HepG2 (cell line): ENCODE results near the gene MYCBP2. TPM values are rescaled to one million over a fixed set of nuclear protein-coding genes. Genes with fewer than 3 reads are reported as not detected.

Source experiments
- AHR ChIP-seq: IDR thresholded peaks from 2 replicates; pipeline ENCODE4 v1.6.1; 2018; ENCODE audit warnings: missing genetic modification reagents, missing compliant biosample characterization
- CEBPG ChIP-seq: IDR thresholded peaks from 2 replicates; pipeline ENCODE4 v1.6.1; 2016
- ERF ChIP-seq: IDR thresholded peaks from 2 replicates; pipeline ENCODE4 v1.6.1; 2018; ENCODE audit warnings: missing biosample characterization, missing genetic modification reagents
- JDP2 ChIP-seq: sonication (generic); formaldehyde crosslinking; IDR thresholded peaks from 2 replicates; pipeline ENCODE4 v1.8.1; 2022; ENCODE audit warnings: missing genetic modification reagents, borderline replicate concordance
- NCOR1 ChIP-seq: fragments of 200-600 bp; sonication (generic); IDR thresholded peaks from 2 replicates; pipeline ENCODE4 v1.7.0; 2017; ENCODE audit warnings: antibody characterized with exemption, low read length, borderline replicate concordance
- SP140L ChIP-seq: sonication (generic); formaldehyde crosslinking; IDR thresholded peaks from 2 replicates; pipeline ENCODE4 v1.4.0; 2020; ENCODE audit warnings: missing genetic modification reagents, borderline replicate concordance
- ZBTB7A ChIP-seq: sonication (generic); formaldehyde crosslinking; IDR thresholded peaks from 2 replicates; pipeline ENCODE4 v1.8.0; 2022; ENCODE audit warnings: mild to moderate bottlenecking, missing genetic modification reagents
- ZKSCAN5 ChIP-seq: sonication (generic); formaldehyde crosslinking; IDR thresholded peaks from 2 replicates; pipeline ENCODE4 v1.5.1; 2020; ENCODE audit warnings: mild to moderate bottlenecking, missing genetic modification reagents
- ZNF598 ChIP-seq: sonication (generic); formaldehyde crosslinking; IDR thresholded peaks from 2 replicates; pipeline ENCODE4 v1.5.1; 2020; ENCODE audit warnings: mild to moderate bottlenecking, missing genetic modification reagents, borderline replicate concordance
- ZNF724P ChIP-seq: sonication (generic); formaldehyde crosslinking; IDR thresholded peaks from 2 replicates; pipeline ENCODE4 v1.8.0; 2022; ENCODE audit warnings: missing genetic modification reagents, borderline replicate concordance
- ZNF766 ChIP-seq: sonication (generic); formaldehyde crosslinking; IDR thresholded peaks from 2 replicates; pipeline ENCODE4 v1.5.0; 2020; ENCODE audit warnings: missing genetic modification reagents, borderline replicate concordance
- ZNF790 ChIP-seq: sonication (generic); formaldehyde crosslinking; IDR thresholded peaks from 2 replicates; pipeline ENCODE4 v1.8.0; 2022; ENCODE audit warnings: missing genetic modification reagents, mild to moderate bottlenecking, borderline replicate concordance
- polyA plus RNA-seq, 8 experiments: library from polyadenylated mRNA; depleted of rRNA in 3 of 8; stranded (reverse) in 7 of 8; unstranded in 1 of 8; fragments of >200 nt; fragmentation: Illumina TruSeq in 4 of 8; extraction: Trizol in 4 of 8; gene quantifications; 2 replicates each; pipeline versions ENCODE4 v1.2.1 to v1.2.3, GENCODE V29; 2011 to 2016; ENCODE audit warnings: low read depth in 4 of 8, missing spikeins in 1 of 8, mixed read lengths in 1 of 8; ENCODE audit not compliant: insufficient read depth in 1 of 8
- total RNA-seq, 5 experiments: library from RNA; depleted of rRNA; stranded (reverse); fragments of >200 nt; fragmentation: Illumina TruSeq; extraction: Trizol; gene quantifications; 2 replicates each; pipeline ENCODE4 v1.2.3, GENCODE V29; 2016; ENCODE audit warnings: low read depth in 1 of 5
- TF ChIP-seq, protein P1 (sequence below): sonication (generic); formaldehyde crosslinking; IDR thresholded peaks from 2 replicates; pipeline ENCODE4 v1.4.0; 2020; ENCODE audit warnings: missing genetic modification reagents
- TF ChIP-seq, protein P2 (sequence below): IDR thresholded peaks from 2 replicates; pipeline ENCODE4 v1.6.1; 2016; ENCODE audit warnings: mild to moderate bottlenecking
- TF ChIP-seq, protein P3 (sequence below): sonication (generic); formaldehyde crosslinking; IDR thresholded peaks from 2 replicates; pipeline ENCODE4 v1.4.0; 2020; ENCODE audit warnings: mild to moderate bottlenecking, missing genetic modification reagents
- TF ChIP-seq, protein P4 (sequence below): sonication (generic); formaldehyde crosslinking; IDR thresholded peaks from 2 replicates; pipeline ENCODE4 v1.4.0; 2020; ENCODE audit warnings: missing genetic modification reagents
- TF ChIP-seq, protein P5 (sequence below): sonication (generic); formaldehyde crosslinking; IDR thresholded peaks from 2 replicates; pipeline ENCODE4 v1.5.0; 2020; ENCODE audit warnings: mild to moderate bottlenecking, missing genetic modification reagents
- TF ChIP-seq, protein P6 (sequence below): IDR thresholded peaks from 2 replicates; pipeline ENCODE4 v1.6.1; 2016; ENCODE audit warnings: missing compliant biosample characterization, missing genetic modification reagents, borderline replicate concordance

Gene MYCBP2
- total and polyA plus RNA-seq, 2 of the 13 experiments (the other 11 are each of a cell fraction or from before 2014, with no cell fraction given), result 16.3 to 35.3 TPM

DNA sequence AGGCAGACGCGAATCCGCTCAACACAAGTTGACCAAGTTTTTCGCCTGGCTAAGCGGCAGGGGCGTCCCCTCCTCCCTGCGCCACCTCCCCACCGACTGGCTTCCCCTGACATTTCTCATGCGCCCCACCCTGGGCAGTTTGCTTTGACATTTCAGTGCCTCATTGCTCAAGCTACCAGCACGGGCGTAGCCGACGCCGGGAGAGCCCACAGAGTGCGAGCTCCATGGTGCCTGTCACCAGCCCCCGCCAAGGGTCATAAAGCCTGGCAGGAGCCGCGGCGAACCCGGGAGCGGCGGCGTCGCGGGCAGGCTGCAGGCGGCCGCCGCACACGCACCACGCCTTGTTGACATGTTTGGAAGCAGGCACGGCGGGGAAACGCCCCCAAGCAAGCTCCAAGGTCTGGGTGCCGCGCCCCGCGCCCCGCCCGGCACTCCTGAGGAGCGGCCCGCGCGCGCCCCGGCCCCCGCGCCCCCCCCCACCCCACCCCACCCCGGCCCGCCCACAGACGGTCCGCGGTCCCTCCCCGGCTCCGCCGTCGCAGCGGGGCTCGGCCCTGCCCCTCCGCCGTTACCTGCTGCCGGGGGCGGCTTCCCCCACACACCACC lies 300.5 kb downstream of the MYCBP2 start (continued):
- TF ChIP-seq, protein P1, sequence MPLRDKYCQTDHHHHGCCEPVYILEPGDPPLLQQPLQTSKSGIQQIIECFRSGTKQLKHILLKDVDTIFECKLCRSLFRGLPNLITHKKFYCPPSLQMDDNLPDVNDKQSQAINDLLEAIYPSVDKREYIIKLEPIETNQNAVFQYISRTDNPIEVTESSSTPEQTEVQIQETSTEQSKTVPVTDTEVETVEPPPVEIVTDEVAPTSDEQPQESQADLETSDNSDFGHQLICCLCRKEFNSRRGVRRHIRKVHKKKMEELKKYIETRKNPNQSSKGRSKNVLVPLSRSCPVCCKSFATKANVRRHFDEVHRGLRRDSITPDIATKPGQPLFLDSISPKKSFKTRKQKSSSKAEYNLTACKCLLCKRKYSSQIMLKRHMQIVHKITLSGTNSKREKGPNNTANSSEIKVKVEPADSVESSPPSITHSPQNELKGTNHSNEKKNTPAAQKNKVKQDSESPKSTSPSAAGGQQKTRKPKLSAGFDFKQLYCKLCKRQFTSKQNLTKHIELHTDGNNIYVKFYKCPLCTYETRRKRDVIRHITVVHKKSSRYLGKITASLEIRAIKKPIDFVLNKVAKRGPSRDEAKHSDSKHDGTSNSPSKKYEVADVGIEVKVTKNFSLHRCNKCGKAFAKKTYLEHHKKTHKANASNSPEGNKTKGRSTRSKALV (CRISPR knock-in tag), result no peak
- TF ChIP-seq, protein P2, sequence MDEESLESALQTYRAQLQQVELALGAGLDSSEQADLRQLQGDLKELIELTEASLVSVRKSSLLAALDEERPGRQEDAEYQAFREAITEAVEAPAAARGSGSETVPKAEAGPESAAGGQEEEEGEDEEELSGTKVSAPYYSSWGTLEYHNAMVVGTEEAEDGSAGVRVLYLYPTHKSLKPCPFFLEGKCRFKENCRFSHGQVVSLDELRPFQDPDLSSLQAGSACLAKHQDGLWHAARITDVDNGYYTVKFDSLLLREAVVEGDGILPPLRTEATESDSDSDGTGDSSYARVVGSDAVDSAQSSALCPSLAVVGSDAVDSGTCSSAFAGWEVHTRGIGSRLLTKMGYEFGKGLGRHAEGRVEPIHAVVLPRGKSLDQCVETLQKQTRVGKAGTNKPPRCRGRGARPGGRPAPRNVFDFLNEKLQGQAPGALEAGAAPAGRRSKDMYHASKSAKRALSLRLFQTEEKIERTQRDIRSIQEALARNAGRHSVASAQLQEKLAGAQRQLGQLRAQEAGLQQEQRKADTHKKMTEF (CRISPR knock-in tag), result no peak
- TF ChIP-seq, protein P3, sequence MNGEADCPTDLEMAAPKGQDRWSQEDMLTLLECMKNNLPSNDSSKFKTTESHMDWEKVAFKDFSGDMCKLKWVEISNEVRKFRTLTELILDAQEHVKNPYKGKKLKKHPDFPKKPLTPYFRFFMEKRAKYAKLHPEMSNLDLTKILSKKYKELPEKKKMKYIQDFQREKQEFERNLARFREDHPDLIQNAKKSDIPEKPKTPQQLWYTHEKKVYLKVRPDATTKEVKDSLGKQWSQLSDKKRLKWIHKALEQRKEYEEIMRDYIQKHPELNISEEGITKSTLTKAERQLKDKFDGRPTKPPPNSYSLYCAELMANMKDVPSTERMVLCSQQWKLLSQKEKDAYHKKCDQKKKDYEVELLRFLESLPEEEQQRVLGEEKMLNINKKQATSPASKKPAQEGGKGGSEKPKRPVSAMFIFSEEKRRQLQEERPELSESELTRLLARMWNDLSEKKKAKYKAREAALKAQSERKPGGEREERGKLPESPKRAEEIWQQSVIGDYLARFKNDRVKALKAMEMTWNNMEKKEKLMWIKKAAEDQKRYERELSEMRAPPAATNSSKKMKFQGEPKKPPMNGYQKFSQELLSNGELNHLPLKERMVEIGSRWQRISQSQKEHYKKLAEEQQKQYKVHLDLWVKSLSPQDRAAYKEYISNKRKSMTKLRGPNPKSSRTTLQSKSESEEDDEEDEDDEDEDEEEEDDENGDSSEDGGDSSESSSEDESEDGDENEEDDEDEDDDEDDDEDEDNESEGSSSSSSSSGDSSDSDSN (CRISPR knock-in tag), result peak; percentile 65; the same call in 1 of the 2 replicates
- TF ChIP-seq ZBTB7A (CRISPR knock-in tag) (no peak), ZNF598 (CRISPR knock-in tag) (no peak), ZNF766 (CRISPR knock-in tag) (no peak), JDP2 (CRISPR knock-in tag) (no peak), ZNF790 (CRISPR knock-in tag) (no peak), CEBPG (CRISPR knock-in tag) (peak; percentile 41; the same call in 1 of the 2 replicates), ZNF724P (CRISPR knock-in tag) (no peak), AHR (CRISPR knock-in tag) (no peak), NCOR1 (no peak), ZKSCAN5 (CRISPR knock-in tag) (no peak), ERF (CRISPR knock-in tag) (no peak), SP140L (CRISPR knock-in tag) (no peak)
- TF ChIP-seq, protein P4, sequence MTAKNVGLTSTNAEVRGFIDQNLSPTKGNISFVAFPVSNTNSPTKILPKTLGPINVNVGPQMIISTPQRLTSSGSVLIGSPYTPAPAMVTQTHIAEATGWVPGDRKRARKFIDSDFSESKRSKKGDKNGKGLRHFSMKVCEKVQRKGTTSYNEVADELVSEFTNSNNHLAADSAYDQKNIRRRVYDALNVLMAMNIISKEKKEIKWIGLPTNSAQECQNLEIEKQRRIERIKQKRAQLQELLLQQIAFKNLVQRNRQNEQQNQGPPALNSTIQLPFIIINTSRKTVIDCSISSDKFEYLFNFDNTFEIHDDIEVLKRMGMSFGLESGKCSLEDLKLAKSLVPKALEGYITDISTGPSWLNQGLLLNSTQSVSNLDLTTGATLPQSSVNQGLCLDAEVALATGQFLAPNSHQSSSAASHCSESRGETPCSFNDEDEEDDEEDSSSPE (CRISPR knock-in tag), result peak; percentile 42; the same call in 1 of the 2 replicates
- TF ChIP-seq, protein P5, sequence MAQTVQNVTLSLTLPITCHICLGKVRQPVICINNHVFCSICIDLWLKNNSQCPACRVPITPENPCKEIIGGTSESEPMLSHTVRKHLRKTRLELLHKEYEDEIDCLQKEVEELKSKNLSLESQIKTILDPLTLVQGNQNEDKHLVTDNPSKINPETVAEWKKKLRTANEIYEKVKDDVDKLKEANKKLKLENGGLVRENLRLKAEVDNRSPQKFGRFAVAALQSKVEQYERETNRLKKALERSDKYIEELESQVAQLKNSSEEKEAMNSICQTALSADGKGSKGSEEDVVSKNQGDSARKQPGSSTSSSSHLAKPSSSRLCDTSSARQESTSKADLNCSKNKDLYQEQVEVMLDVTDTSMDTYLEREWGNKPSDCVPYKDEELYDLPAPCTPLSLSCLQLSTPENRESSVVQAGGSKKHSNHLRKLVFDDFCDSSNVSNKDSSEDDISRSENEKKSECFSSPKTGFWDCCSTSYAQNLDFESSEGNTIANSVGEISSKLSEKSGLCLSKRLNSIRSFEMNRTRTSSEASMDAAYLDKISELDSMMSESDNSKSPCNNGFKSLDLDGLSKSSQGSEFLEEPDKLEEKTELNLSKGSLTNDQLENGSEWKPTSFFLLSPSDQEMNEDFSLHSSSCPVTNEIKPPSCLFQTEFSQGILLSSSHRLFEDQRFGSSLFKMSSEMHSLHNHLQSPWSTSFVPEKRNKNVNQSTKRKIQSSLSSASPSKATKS (CRISPR knock-in tag), result no peak
- TF ChIP-seq, protein P6, sequence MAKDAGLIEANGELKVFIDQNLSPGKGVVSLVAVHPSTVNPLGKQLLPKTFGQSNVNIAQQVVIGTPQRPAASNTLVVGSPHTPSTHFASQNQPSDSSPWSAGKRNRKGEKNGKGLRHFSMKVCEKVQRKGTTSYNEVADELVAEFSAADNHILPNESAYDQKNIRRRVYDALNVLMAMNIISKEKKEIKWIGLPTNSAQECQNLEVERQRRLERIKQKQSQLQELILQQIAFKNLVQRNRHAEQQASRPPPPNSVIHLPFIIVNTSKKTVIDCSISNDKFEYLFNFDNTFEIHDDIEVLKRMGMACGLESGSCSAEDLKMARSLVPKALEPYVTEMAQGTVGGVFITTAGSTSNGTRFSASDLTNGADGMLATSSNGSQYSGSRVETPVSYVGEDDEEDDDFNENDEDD (CRISPR knock-in tag), result no peak; the same call in 1 of the 2 replicates
